BLaER1 (cell line): Measurements from ENCODE around the gene CETN3.
"Not testable (repeated sequence)": the region's sequence is repeated elsewhere in the genome, so short reads cannot be mapped to it uniquely, and the experiment has no call there.

Source experiments
- H3K27ac ChIP-seq: shearing (Covaris generic); formaldehyde crosslinking; 2 replicates; pipeline ENCODE4 v1.8.1; 2022
- H3K27me3 ChIP-seq: shearing (Covaris generic); formaldehyde crosslinking; 2 replicates; pipeline ENCODE4 v1.8.1; 2022
- H3K36me3 ChIP-seq: shearing (Covaris generic); formaldehyde crosslinking; 2 replicates; pipeline ENCODE4 v1.8.1; 2022
- H3K4me1 ChIP-seq: shearing (Covaris generic); formaldehyde crosslinking; 2 replicates; pipeline ENCODE4 v1.8.1; 2022
- H3K4me2 ChIP-seq: shearing (Covaris generic); formaldehyde crosslinking; 2 replicates; pipeline ENCODE4 v1.8.1; 2022
- H3K4me3 ChIP-seq: shearing (Covaris generic); formaldehyde crosslinking; 2 replicates; pipeline ENCODE4 v1.8.1; 2022
- H3K9ac ChIP-seq: shearing (Covaris generic); formaldehyde crosslinking; 2 replicates; pipeline ENCODE4 v1.8.1; 2022
- H3K9me3 ChIP-seq: shearing (Covaris generic); formaldehyde crosslinking; 2 replicates; pipeline ENCODE4 v1.8.1; 2022
- H4K20me1 ChIP-seq: shearing (Covaris generic); formaldehyde crosslinking; 2 replicates; pipeline ENCODE4 v1.8.1; 2022
- Cebpa-rat ChIP-seq: shearing (Covaris generic); IDR thresholded peaks from 2 replicates; pipeline ENCODE4 v1.8.1; 2022

CETN3 gene

GRCh38 chr5:90359073-90359920 lies 50.3 kb downstream of the CETN3 start:
- Histone ChIP-seq H3K27me3 (no peaks in the 10 kb centered on the region), H3K36me3 (no peaks in the 10 kb centered on the region), H3K4me3 (no peak overlapping the region), H3K27ac (no peak overlapping the region), H4K20me1 (no peaks in the 10 kb centered on the region), H3K9ac (no peak overlapping the region), H3K4me2 (no peak overlapping the region), H3K9me3 (no peaks in the 10 kb centered on the region), H3K4me1 (no peaks in the 10 kb centered on the region)
- no peak for TF ChIP-seq Cebpa-rat

DNA sequence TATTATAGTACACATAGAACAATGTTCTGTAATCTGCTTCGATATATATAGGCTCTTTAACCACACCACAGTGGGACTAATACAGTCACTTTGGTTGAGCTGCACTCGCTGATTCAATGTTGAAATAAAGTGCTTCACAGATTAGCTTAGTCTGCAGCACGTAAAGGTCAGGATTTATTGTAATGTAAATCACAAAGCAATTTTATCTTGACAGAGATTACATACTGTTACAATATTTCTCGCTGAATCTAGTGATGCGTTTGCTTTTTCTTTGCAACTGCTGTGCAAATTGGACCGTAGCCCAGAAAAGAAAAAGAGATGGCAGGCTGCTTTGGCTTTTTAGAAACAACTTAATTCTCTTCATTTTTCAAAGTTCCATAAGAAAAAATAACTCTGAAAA lies 52.9 kb downstream of the CETN3 start:
- H3K4me3 ChIP-seq, result no peak overlapping the region
- no peaks in the 10 kb centered on the region for H3K36me3 ChIP-seq
- H3K27me3 ChIP-seq, result no peaks in the 10 kb centered on the region
- H3K9ac ChIP-seq, result no peak overlapping the region
- no peak overlapping the region for H3K27ac ChIP-seq
- no peaks in the 10 kb centered on the region for H3K9me3 ChIP-seq
- no peak overlapping the region for H3K4me2 ChIP-seq
- H3K4me1 ChIP-seq, result no peaks in the 10 kb centered on the region
- no peaks in the 10 kb centered on the region for H4K20me1 ChIP-seq
- TF ChIP-seq Cebpa-rat, result no peak

- Histone ChIP-seq H3K4me2 (no peak overlapping the region), H3K4me3 (no peak overlapping the region), H3K27ac (no peak overlapping the region), H3K9me3 (no peaks in the 10 kb centered on the region), H3K27me3 (no peaks in the 10 kb centered on the region), H3K36me3 (no peaks in the 10 kb centered on the region), H4K20me1 (no peaks in the 10 kb centered on the region), H3K4me1 (no peaks in the 10 kb centered on the region), H3K9ac (no peak overlapping the region)
- TF ChIP-seq Cebpa-rat, result no peak
Observed at GRCh38 chr5:90356176-90356575, 53.4 kb downstream of the CETN3 start.

- Histone ChIP-seq H3K36me3 (no peaks in the 10 kb centered on the region), H4K20me1 (no peaks in the 10 kb centered on the region), H3K9ac (no peak overlapping the region), H3K4me1 (no peaks in the 10 kb centered on the region), H3K9me3 (no peaks in the 10 kb centered on the region), H3K27ac (no peak overlapping the region), H3K4me2 (no peak overlapping the region), H3K27me3 (no peaks in the 10 kb centered on the region), H3K4me3 (no peak overlapping the region)
- TF ChIP-seq Cebpa-rat, result no peak
Observed at GRCh38 chr5:90355635-90356034, 53.9 kb downstream of the CETN3 start.

DNA sequence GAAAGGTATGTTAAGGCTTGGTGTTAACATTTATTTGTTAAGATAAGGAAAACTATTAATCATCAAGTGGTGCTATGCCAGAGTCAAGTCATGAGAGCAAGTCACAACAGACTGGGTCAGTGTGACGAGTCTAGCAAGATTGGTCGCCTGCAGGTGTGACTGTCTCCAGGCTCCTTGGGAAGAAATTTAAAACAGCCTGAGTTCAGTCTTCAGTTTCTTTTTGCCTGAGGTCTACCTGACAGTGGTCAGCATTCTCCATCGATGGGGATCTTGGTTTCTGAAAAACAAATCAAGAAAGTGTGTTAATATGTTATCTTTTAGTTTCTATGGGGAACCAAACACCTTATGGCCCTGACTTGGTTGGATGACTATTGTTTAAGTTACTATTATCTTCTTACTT lies 56.3 kb downstream of the CETN3 start:
- H3K4me3 ChIP-seq, result no peak overlapping the region
- no peak overlapping the region for H3K9ac ChIP-seq
- H3K27me3 ChIP-seq, result no peaks in the 10 kb centered on the region
- H3K4me2 ChIP-seq, result no peak overlapping the region
- H4K20me1 ChIP-seq, result no peaks in the 10 kb centered on the region
- no peaks in the 10 kb centered on the region for H3K9me3 ChIP-seq
- no peaks in the 10 kb centered on the region for H3K4me1 ChIP-seq
- TF ChIP-seq Cebpa-rat, result no peak
- no peak overlapping the region for H3K27ac ChIP-seq
- H3K36me3 ChIP-seq, result no peaks in the 10 kb centered on the region

- no peak for TF ChIP-seq Cebpa-rat
- no peak overlapping the region for H3K9ac ChIP-seq
Observed at GRCh38 chr5:90351101-90351500, 58.5 kb downstream of the CETN3 start.

DNA sequence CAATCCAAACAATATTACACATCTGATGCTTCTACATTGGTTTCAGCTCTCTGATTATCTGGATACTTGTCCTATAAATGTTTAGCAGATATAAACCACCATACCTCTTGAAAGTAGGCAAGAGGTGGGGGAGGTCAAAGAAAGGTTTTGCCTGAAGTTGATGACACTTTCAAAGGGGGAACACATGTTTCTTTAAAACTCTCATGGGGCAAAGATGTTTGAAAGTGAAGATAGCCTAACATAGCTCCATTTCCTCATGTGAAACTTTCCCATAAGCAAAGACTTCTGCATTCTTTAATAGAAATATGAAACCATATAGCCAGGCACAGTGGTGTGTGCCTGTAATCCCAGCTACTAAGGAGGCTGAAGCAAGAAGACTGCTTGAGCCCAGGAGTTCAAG lies 62.1 kb downstream of the CETN3 start:
- TF ChIP-seq Cebpa-rat, result no peak
- H3K9ac ChIP-seq, result no peak overlapping the region
- H4K20me1 ChIP-seq, result no peaks in the 10 kb centered on the region
- no peak overlapping the region for H3K4me2 ChIP-seq
- H3K27ac ChIP-seq, result no peak overlapping the region
- H3K4me1 ChIP-seq, result no peaks in the 10 kb centered on the region
- no peaks in the 10 kb centered on the region for H3K9me3 ChIP-seq
- H3K27me3 ChIP-seq, result no peaks in the 10 kb centered on the region
- H3K36me3 ChIP-seq, result no peaks in the 10 kb centered on the region
- H3K4me3 ChIP-seq, result no peak overlapping the region

More at GRCh38 chr5:90351101-90351500, 58.5 kb downstream of the CETN3 start:
- no peaks in the 10 kb centered on the region for H3K36me3 ChIP-seq
- no peaks in the 10 kb centered on the region for H4K20me1 ChIP-seq
- no peaks in the 10 kb centered on the region for H3K4me1 ChIP-seq
- H3K4me3 ChIP-seq, result no peak overlapping the region
- no peak overlapping the region for H3K27ac ChIP-seq
- no peaks in the 10 kb centered on the region for H3K9me3 ChIP-seq
- H3K4me2 ChIP-seq, result no peak overlapping the region
- H3K27me3 ChIP-seq, result no peaks in the 10 kb centered on the region

DNA sequence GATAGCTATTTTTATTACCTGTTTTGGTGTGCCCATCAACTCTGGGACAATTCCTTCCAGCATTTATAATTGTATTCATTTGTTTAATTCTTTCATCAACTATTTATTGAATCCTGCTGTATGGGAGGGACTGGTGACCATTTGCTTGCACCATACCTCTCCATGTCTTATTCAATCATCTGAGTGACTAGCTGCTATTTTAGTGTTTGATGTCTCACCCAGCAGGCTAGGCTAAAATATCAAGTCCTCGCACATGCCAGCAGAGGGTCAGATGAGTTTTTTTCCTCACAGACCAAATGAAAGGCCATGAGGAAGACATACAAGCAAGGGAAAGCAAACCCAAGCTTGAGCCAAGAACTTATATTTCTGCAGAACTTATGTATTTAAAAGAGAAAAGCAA lies 63.9 kb downstream of the CETN3 start:
- no peaks in the 10 kb centered on the region for H3K9me3 ChIP-seq
- no peaks in the 10 kb centered on the region for H3K4me1 ChIP-seq
- H3K4me3 ChIP-seq, result no peak overlapping the region
- no peaks in the 10 kb centered on the region for H3K36me3 ChIP-seq
- no peaks in the 10 kb centered on the region for H3K27me3 ChIP-seq
- H4K20me1 ChIP-seq, result no peaks in the 10 kb centered on the region
- no peak overlapping the region for H3K27ac ChIP-seq
- H3K4me2 ChIP-seq, result no peak overlapping the region
- H3K9ac ChIP-seq, result no peak overlapping the region
- no peak for TF ChIP-seq Cebpa-rat

- no peaks in the 10 kb centered on the region for H3K9me3 ChIP-seq
Observed at GRCh38 chr5:90344689-90345088, 64.9 kb downstream of the CETN3 start.

GRCh38 chr5:90343731-90344130 lies 65.8 kb downstream of the CETN3 start:
- not testable (repeated sequence) for H3K9ac ChIP-seq, H3K36me3 ChIP-seq, H4K20me1 ChIP-seq, H3K4me3 ChIP-seq, H3K4me1 ChIP-seq, H3K27ac ChIP-seq, H3K4me2 ChIP-seq, H3K9me3 ChIP-seq, H3K27me3 ChIP-seq

More at GRCh38 chr5:90344689-90345088, 64.9 kb downstream of the CETN3 start:
- no peak overlapping the region for H3K4me3 ChIP-seq
- H3K27ac ChIP-seq, result no peak overlapping the region
- H3K9ac ChIP-seq, result no peak overlapping the region
- H3K36me3 ChIP-seq, result no peaks in the 10 kb centered on the region
- H3K4me1 ChIP-seq, result no peaks in the 10 kb centered on the region
- TF ChIP-seq Cebpa-rat, result no peak
- H3K27me3 ChIP-seq, result no peaks in the 10 kb centered on the region
- no peak overlapping the region for H3K4me2 ChIP-seq
- no peaks in the 10 kb centered on the region for H4K20me1 ChIP-seq

GRCh38 chr5:90342576-90342975 lies 67.0 kb downstream of the CETN3 start:
- H3K9me3 ChIP-seq, result no peaks in the 10 kb centered on the region
- TF ChIP-seq Cebpa-rat, result no peak
- H3K27ac ChIP-seq, result no peak overlapping the region
- no peaks in the 10 kb centered on the region for H3K36me3 ChIP-seq
- H3K9ac ChIP-seq, result no peak overlapping the region
- no peaks in the 10 kb centered on the region for H3K27me3 ChIP-seq
- no peak overlapping the region for H3K4me3 ChIP-seq
- H4K20me1 ChIP-seq, result no peaks in the 10 kb centered on the region
- H3K4me1 ChIP-seq, result peaks cover 7% of the 10 kb centered on the region
- no peak overlapping the region for H3K4me2 ChIP-seq
